Epidermal melanocyte (primary cell): Measurements from ENCODE around the gene AGPS.

Source experiments
- DNase-seq: peaks from one replicate; pipeline ENCODE4 v3.0.0; 2011; ENCODE audit warnings: low spot score; ENCODE audit not compliant: insufficient read length

AGPS gene

GRCh38 chr2:177525351-177525924 is 132.9 kb downstream of the AGPS start:
- no peak for DNase-seq

DNA sequence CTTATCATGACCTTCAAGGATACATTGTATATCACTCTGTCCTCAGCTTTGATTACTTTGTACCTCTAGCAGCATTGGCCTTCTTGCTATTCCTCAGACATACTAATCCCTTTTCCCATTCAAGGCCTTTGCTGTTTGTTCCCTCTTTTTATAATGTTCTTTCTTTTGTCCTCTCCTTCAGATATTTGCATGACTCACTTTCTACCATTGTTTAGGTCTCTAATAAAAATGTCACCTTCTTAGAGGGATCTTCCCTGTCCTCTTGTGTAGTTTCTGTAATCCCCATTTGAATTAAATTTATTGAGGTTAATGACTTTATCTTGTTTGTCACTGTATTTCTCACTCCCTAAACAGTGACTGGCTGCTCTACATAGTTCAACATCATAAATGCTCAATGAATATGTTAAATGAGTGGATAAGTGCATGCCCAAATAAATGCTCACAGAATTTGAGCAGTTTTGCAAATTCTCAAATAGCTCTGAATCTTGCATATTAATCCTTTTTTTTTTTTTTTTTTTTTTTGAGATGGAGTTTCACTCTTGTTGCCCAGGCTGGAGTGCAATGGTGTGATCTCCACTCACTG is 135.9 kb downstream of the AGPS start:
- DNase-seq: no peak

DNA sequence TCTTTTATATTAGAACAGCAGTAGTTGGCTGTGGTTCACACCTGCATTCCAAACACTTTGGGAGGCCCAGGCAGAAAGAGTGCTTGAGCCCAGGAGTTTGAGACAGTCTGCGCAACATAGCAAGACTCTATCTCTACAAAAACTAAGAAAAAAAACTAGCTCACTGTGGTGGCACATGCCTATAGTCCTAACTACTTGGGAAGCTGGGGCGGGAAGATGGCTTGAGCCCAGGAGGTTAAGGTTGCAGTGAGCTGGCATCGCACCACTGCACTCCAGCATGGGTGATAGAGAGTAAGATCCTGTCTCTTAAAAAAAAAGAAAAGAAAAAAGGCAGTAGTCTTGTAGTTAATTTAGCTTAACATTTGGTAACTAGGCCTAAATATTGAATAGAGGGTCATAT is 136.6 kb downstream of the AGPS start:
- DNase-seq: no peak

DNA sequence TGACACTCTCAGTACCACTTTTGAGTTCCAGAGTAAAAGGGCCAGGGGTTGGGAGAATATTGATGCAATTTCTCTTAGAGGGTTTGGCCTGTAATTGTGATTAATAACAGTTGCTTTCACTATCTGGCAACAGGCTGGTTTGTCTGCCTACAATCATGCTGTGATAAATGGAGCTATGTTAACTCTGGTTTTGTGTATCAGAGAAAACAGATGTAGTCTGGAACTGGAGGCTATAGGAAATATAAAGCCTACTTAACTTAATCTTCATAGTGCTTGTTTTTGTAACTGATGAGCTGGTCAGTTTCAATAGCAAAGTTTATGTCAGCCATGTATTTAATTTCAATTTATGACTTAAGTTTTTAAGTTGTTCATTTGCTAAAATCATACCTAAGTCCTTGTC is 138.0 kb downstream of the AGPS start:
- DNase-seq: no peak

DNA sequence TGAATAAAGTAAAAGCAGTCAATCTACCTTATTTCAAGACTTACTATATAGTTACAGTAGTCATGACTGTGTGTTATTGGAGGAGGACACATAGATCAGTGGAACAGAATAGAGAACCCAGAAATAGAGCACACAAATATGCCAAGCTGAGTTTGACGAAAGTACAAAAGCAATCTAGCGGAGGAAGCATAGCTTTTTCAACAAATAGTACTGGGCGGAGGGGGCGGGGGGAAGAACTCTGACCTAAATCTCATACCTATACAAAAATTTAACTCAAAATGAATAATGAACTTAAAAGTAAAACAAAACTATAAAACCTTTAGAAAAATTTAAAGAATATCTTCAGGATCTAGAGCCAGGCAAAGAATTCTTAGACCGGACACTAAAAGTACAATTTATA is 139.1 kb downstream of the AGPS start:
- DNase-seq: no peak

- DNase-seq: no peak
Observed at GRCh38 chr2:177532567-177532966, 140.0 kb downstream of the AGPS start.

DNA sequence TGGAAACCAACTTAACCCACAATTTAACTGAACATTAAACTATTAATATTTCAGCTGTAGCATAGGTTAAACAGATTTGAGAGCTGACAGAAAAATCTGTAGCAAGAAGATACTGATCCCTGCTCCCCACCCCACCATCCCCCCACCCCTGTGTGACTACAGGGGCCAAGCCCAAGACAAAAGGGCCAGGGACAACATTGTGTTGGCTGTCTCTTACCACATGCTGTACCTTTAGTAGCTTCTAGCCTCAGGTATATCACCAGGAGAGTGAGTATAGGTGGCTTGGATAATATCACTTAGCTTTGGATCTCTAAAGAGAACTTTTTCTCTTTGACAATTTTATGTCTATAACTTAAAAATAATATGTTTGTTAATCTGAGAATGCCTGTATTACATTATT is 140.7 kb downstream of the AGPS start:
- no peak for DNase-seq

GRCh38 chr2:177535000-177535399 is 142.4 kb downstream of the AGPS start:
- DNase-seq: no peak

DNA sequence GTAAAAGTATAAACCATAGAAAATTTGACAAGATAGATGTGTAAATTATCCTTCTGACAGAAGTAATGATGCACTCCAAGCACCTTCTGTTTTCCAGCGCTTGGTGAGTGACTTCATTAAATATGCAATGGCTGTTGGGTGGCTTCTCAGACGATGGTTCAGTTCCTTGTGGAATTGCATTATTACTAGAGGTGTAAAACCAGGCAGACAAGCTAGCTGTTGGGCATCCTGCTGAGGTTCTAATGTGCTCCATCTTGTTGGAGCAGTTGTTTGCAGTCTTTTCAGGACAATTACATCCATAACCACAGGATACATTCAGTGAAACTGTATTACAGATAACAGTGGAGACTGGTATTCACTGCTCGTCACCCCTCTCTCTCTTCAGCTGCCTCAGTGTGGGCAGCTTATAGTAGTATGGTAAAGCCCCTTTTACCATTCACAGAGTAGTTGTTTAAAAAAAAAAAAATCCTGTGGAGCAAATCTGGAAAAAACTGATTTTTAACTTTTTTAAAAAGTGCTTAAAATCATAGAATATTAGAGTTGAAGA is 143.5 kb downstream of the AGPS start:
- no peak for DNase-seq

- no peak for DNase-seq
Observed at GRCh38 chr2:177537213-177537612, 144.6 kb downstream of the AGPS start.

DNA sequence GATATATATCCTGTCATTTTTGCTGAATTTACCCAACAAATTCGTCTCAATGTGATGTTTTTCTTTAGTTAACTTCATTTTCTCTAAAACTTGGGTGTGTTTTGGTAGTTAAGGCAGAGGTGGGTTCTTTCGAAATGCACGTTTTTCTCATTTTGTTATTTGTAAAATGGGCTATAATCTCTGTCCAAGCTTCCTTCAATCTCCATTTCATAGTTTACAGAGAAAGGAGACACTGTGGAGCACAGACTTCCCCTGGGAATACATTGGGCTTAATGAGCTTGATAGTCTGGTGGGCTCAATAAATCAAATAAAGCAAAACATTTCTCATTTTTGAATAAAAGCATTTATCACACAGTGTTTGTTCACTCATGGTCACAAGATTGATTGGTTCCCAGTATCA is 145.1 kb downstream of the AGPS start:
- no peak for DNase-seq

DNA sequence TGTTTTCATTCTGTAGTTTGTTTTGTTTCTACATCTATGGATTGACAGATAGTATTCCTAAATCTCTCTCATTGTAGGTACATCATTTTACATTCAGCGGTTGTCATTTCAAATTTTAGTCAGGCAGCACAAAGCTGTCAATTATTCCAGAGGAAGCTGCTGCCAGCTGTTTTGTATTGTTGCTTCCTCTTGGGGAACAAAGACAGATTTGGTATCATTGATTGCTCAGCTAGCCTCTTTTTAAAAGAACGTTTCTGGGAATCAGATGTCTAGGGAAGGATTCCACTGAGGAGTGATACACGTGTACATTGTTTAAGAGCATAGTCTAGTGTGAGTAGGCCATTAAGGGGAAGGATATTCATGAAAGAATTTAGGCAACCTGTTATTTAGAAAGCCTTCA is 145.8 kb downstream of the AGPS start:
- no peak for DNase-seq

- DNase-seq: no peak
Observed at GRCh38 chr2:177540283-177540682, 147.7 kb downstream of the AGPS start.

GRCh38 chr2:177541258-177541991 is 148.9 kb downstream of the AGPS start:
- DNase-seq: no peak

- no peak for DNase-seq
Observed at GRCh38 chr2:177542396-177542795, 149.8 kb downstream of the AGPS start.

DNA sequence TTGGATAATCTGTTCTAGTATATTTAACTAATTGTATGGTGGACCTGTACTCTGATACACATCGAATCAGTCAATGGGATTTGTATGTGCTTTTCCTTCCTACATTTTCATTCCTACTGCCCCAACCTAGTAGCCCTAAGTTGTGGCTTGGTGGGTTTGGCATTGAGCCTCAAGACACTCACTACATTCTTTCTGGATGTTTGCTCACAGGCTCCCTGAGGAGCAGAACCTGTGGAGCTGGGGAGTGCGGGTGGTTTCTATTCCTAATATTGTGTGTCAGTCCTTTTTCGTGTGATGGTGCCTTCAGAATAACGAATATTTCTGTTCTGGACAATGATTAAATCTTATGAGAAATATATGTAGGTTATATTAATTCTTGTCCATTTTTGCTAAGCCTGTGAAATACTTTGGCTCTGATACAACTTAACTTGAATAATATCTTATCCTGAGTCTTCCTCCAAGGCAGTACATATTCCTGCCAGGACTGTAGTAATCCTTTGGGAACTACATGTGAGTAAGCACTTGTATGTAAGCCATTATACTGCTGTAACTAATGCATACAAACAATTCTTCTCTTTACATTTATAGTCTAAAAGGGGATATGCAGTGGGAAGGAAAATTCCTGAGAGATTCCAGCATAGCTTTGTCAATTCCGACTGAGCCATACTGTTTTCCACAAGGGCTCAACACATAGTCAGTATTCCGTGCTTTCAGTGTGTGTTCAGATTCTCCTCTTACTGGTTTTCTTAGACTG is 150.6 kb downstream of the AGPS start:
- DNase-seq: no peak

- DNase-seq: no peak
Observed at GRCh38 chr2:177545143-177545542, 152.6 kb downstream of the AGPS start.

DNA sequence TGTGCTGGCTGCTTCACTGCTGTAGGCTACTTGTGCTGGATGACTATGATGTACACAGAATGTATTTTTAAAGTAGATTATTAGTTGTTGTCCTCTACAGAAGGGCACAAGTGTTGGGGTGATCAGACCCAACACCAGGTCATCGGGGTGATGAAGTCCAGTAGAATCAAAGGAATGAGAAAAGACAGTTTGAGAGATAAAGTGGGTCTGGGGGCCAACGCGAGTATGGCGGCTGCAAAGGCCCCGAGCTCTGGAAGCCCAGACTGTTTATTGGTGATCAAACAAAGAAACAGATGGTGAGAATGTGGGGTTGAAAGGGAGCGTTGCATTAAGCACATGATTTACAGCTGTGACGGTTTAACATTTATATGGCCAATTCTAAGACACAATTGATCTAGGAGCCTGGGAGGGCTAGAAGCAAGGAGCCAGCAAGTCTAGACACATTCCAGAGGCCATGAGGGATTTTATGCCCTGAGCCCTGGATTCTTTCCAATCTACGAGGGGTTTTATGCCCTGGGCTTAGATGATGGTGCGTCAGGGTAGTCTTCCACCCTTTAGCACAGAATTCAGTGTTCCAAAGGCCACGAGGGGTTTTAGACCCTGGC is 153.5 kb downstream of the AGPS start:
- DNase-seq: no peak

DNA sequence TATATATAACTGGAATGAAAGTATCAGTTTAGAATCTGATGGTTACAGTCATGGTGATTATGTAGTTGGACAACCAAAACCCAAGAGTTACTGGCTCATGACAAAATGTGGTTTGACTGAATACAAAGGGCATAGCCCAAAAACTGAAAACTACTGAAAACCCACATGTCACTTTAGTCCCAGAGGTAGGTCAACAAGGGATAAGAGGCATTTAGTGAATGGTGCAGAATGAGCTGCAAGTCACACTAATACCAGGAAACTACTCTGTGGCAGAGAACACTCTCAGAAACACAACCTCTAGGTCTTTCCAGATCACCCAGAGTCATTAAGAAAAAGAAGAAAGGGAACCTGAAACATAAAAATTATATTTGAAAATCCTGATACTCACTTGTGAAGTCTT is 154.5 kb downstream of the AGPS start:
- no peak for DNase-seq

DNA sequence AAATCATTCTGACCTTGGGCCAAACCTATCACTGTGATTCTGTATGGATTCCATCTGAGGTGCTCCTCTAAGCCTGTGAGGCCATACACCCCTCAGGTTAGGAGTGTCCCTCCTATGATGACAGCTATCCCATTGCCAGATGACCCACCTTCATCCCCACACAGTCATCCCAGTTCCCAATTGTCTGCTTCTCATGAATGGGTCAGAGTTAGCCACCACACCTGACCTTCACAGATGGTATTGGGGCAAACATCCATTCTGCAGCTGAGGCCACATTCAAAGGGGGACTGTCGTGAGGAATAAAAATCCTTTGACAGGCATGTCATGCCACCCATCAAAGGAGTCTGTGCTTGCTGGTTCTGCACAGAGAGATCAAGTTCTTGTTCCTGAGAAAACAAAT is 155.2 kb downstream of the AGPS start:
- no peak for DNase-seq

- no peak for DNase-seq
Observed at GRCh38 chr2:177548636-177549035, 156.1 kb downstream of the AGPS start.

GRCh38 chr2:177549171-177549570 is 156.6 kb downstream of the AGPS start:
- no peak for DNase-seq
